Breast epithelium (tissue), 3 donors: ENCODE data around the gene ASZ1.

ENCODE experiments used
- CTCF ChIP-seq, 3 donors: fragments of 450-650 bp; IDR thresholded peaks; one replicate each; pipeline ENCODE4 v1.5.1; 2016 to 2017; ENCODE audit warnings: antibody characterized with exemption in 3 of 3, mild to moderate bottlenecking in 3 of 3, moderate library complexity in 3 of 3
- POLR2A ChIP-seq: fragments of 450-650 bp; IDR thresholded peaks from one replicate; pipeline ENCODE4 v1.6.1; 2016; ENCODE audit warnings: antibody characterized with exemption, mild to moderate bottlenecking, moderate library complexity
- POLR2AphosphoS5 ChIP-seq, 3 donors: sonication (generic); formaldehyde crosslinking; IDR thresholded peaks; one replicate each; pipeline ENCODE4 v1.6.1; 2017; ENCODE audit warnings: antibody characterized with exemption in 3 of 3

GRCh38 chr7:117408831-117409230, 18.5 kb downstream of the ASZ1 start:
- TF ChIP-seq CTCF (IDR thresholded peaks at IDR 0.05), result no peak
- TF ChIP-seq POLR2A, result no peak
- no peak for TF ChIP-seq POLR2AphosphoS5 (IDR thresholded peaks at IDR 0.05)
